Endodermal cell (in vitro differentiated cells): Measurements from ENCODE around the gene PPP4C. TPM values are rescaled to one million over a fixed set of nuclear protein-coding genes. Genes with fewer than 3 reads are reported as not detected.

ENCODE experiments used
- DNase-seq: peaks from one replicate; pipeline ENCODE4 v3.0.0-alpha.2; 2017
- H3K27ac ChIP-seq: 2 replicates; pipeline ENCODE4 v1.5.1; 2013; ENCODE audit warnings: mild to moderate bottlenecking, low read depth, low read length, moderate library complexity
- H3K27me3 ChIP-seq: 2 replicates; pipeline ENCODE4 v1.6.1; 2013; ENCODE audit warnings: mild to moderate bottlenecking, low read length, moderate library complexity; ENCODE audit not compliant: insufficient read depth, control insufficient read depth, poor library complexity, severe bottlenecking
- H3K36me3 ChIP-seq: 2 replicates; pipeline ENCODE4 v1.7.0; 2013; ENCODE audit warnings: mild to moderate bottlenecking, low read length, moderate library complexity; ENCODE audit not compliant: control insufficient read depth, insufficient read depth
- H3K4me1 ChIP-seq: one replicate; pipeline ENCODE4 v1.7.0; 2013; ENCODE audit warnings: low read length; ENCODE audit not compliant: control insufficient read depth, insufficient read depth
- H3K4me3 ChIP-seq: 2 replicates; pipeline ENCODE4 v1.5.1; 2013; ENCODE audit warnings: mild to moderate bottlenecking, low read length, moderate library complexity
- H3K9ac ChIP-seq: 2 replicates; pipeline ENCODE4 v1.6.1; 2013; ENCODE audit warnings: mild to moderate bottlenecking, low read length, moderate library complexity; ENCODE audit not compliant: poor library complexity, severe bottlenecking; ENCODE audit errors: extremely low read depth
- H3K9me3 ChIP-seq: 2 replicates; pipeline ENCODE4 v1.6.1; 2013; ENCODE audit warnings: mild to moderate bottlenecking, low read length, moderate library complexity; ENCODE audit not compliant: control insufficient read depth
- H3K27ac Mint-ChIP-seq: 2 replicates; pipeline ENCODE4 v1.8.0; 2020; ENCODE audit warnings: mixed read lengths
- H3K27me3 Mint-ChIP-seq: 2 replicates; pipeline ENCODE4 v1.8.0; 2021; ENCODE audit warnings: mild to moderate bottlenecking, mixed read lengths; ENCODE audit not compliant: insufficient read depth
- H3K36me3 Mint-ChIP-seq: 2 replicates; pipeline ENCODE4 v1.8.0; 2020; ENCODE audit warnings: low read depth, mixed read lengths
- H3K4me1 Mint-ChIP-seq: 2 replicates; pipeline ENCODE4 v1.8.0; 2020; ENCODE audit warnings: mixed read lengths
- H3K4me3 Mint-ChIP-seq: 2 replicates; pipeline ENCODE4 v1.8.0; 2020; ENCODE audit warnings: mild to moderate bottlenecking, moderate library complexity, mixed read lengths
- H3K9me3 Mint-ChIP-seq: 2 replicates; pipeline ENCODE4 v1.8.0; 2020; ENCODE audit warnings: mild to moderate bottlenecking, mixed read lengths
- WGBS, 2 experiments: methylation state at CpG; one replicate each; pipeline versions ENCODE4 v1.1.5 to v1.1.7; 2013; ENCODE audit warnings: missing lambda C conversion rate in 2 of 2, mixed read lengths in 1 of 2; ENCODE audit not compliant: insufficient coverage in 1 of 2, insufficient read length in 1 of 2; 5-methylcytosine and 5-hydroxymethylcytosine counted together
- total RNA-seq, 2 donors: library from RNA; stranded (reverse); fragmentation: NEBNext Ultra II Directional in 1 of 2; extraction: Animal tissue kit (Norgen Biotek cat#: 25700) in 1 of 2; gene quantifications; 2 replicates in 1 of 2; 3 replicates in 1 of 2; pipeline ENCODE4 v1.2.1, GENCODE V29; 2021
- TF ChIP-seq, protein P1 (sequence below): fragments of 200-600 bp; sonication (generic); conservative IDR thresholded peaks from 2 replicates; pipeline ENCODE4 v1.5.0; 2021; ENCODE audit warnings: antibody characterized with exemption, mild to moderate bottlenecking

Gene PPP4C
- total RNA-seq, 2 donors from 2014 or later, result 150 to 151 TPM

GRCh38 chr16:30084096-30084815 is 8.5 kb downstream of the PPP4C start:
- H3K9ac ChIP-seq, result no peak overlapping the region
- Mint-ChIP-seq H3K4me3 (no peak overlapping the region), H3K27ac (peak overlapping the region; percentile 22), H3K9me3 (no peaks in the 10 kb centered on the region), H3K4me1 (no peaks in the 10 kb centered on the region), H3K36me3 (peaks cover 60% of the 10 kb centered on the region), H3K27me3 (no peaks in the 10 kb centered on the region)
- H3K4me1 ChIP-seq, result peaks cover 6% of the 10 kb centered on the region
- H3K36me3 ChIP-seq, result peaks cover 68% of the 10 kb centered on the region
- H3K27ac ChIP-seq, result no peak overlapping the region
- DNase-seq, result no peak
- H3K27me3 ChIP-seq, result no peaks in the 10 kb centered on the region
- TF ChIP-seq, protein P1, sequence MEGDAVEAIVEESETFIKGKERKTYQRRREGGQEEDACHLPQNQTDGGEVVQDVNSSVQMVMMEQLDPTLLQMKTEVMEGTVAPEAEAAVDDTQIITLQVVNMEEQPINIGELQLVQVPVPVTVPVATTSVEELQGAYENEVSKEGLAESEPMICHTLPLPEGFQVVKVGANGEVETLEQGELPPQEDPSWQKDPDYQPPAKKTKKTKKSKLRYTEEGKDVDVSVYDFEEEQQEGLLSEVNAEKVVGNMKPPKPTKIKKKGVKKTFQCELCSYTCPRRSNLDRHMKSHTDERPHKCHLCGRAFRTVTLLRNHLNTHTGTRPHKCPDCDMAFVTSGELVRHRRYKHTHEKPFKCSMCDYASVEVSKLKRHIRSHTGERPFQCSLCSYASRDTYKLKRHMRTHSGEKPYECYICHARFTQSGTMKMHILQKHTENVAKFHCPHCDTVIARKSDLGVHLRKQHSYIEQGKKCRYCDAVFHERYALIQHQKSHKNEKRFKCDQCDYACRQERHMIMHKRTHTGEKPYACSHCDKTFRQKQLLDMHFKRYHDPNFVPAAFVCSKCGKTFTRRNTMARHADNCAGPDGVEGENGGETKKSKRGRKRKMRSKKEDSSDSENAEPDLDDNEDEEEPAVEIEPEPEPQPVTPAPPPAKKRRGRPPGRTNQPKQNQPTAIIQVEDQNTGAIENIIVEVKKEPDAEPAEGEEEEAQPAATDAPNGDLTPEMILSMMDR, result no peak
- H3K9me3 ChIP-seq, result no peaks in the 10 kb centered on the region
- no peak overlapping the region for H3K4me3 ChIP-seq
- WGBS, 2 experiments, result 90% methylated on average over 10 to 18 of the region's 18 CpGs

GRCh38 chr16:30084816-30085159 is 9.0 kb downstream of the PPP4C start:
- Mint-ChIP-seq H3K4me3 (no peak overlapping the region), H3K4me1 (no peaks in the 10 kb centered on the region), H3K9me3 (no peaks in the 10 kb centered on the region), H3K36me3 (peaks cover 55% of the 10 kb centered on the region), H3K27ac (no peak overlapping the region), H3K27me3 (no peaks in the 10 kb centered on the region)
- peaks cover 62% of the 10 kb centered on the region for H3K36me3 ChIP-seq
- peaks cover 6% of the 10 kb centered on the region for H3K4me1 ChIP-seq
- TF ChIP-seq, protein P1, result no peak
- no peaks in the 10 kb centered on the region for H3K9me3 ChIP-seq
- no peaks in the 10 kb centered on the region for H3K27me3 ChIP-seq
- WGBS, 2 experiments, result 91 to 94% methylated on average over 16 to 17 of the region's 17 CpGs
- no peak overlapping the region for H3K9ac ChIP-seq
- H3K4me3 ChIP-seq, result no peak overlapping the region
- no peak for DNase-seq
- H3K27ac ChIP-seq, result no peak overlapping the region

DNA sequence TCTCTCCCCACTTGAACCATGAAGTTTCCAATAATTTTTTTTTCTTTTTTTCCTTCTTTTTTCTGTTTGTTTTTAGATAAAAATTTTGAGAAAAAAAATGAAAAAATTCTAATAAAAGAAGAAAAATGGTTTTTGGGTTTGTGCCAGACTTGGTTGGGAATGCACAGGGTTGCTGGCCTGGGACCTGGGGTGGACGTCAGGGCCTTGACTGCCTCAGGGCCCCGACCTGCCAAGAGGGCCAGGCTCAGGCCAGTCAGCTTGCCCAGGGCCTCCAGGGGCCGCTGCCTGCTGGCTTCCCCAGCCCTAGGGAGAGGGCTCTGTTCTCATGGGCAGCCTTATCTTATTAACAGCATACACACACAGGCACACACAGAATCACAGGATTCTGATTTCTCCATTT is 9.5 kb downstream of the PPP4C start:
- Histone ChIP-seq H3K9ac (no peak overlapping the region), H3K36me3 (peaks cover 58% of the 10 kb centered on the region)
- no peaks in the 10 kb centered on the region for H3K9me3 Mint-ChIP-seq

More for the DNA sequence above, 9.5 kb downstream of the PPP4C start:
- TF ChIP-seq, protein P1, result no peak
- Mint-ChIP-seq H3K27ac (no peak overlapping the region), H3K4me1 (no peaks in the 10 kb centered on the region), H3K4me3 (no peak overlapping the region), H3K27me3 (no peaks in the 10 kb centered on the region), H3K36me3 (peaks cover 52% of the 10 kb centered on the region)
- Histone ChIP-seq H3K9me3 (no peaks in the 10 kb centered on the region), H3K27me3 (no peaks in the 10 kb centered on the region), H3K4me1 (peaks cover 6% of the 10 kb centered on the region), H3K4me3 (no peak overlapping the region), H3K27ac (no peak overlapping the region)
- DNase-seq, result no peak
- WGBS, 2 experiments, result 88% methylated on average over 3 of the region's 3 CpGs; no CpG with 5 or more reads in 1 of the 2 experiments
